H1 (cell line): ENCODE results near the gene TMSB10. TPM values are rescaled to one million over a fixed set of nuclear protein-coding genes. Genes with fewer than 3 reads are reported as not detected.

Experiments
- ASH2L ChIP-seq: fragments of 200-600, 300-600 bp; sonication (generic); IDR thresholded peaks from one replicate; pipeline ENCODE4 v1.7.1; 2017; ENCODE audit warnings: low read length
- CEBPB ChIP-seq: IDR thresholded peaks from 2 replicates; pipeline ENCODE4 v1.6.1; 2012; ENCODE audit warnings: low read depth, low read length
- FOSL1 ChIP-seq: IDR thresholded peaks from 2 replicates; pipeline ENCODE4 v1.6.1; 2011; ENCODE audit warnings: mild to moderate bottlenecking, low read depth, low read length, moderate library complexity; ENCODE audit not compliant: insufficient read depth
- TBP ChIP-seq: IDR thresholded peaks from 2 replicates; pipeline ENCODE4 v1.6.1; 2011; ENCODE audit warnings: low read depth, low read length, improper control_type of control experiment
- polyA plus RNA-seq, 7 experiments: library from polyadenylated mRNA; depleted of rRNA in 3 of 7; stranded (reverse) in 5 of 7; unstranded in 2 of 7; fragments of >200 nt in 5 of 7; fragments of 200-250 nt in 2 of 7; gene quantifications; 1 replicate in 5 of 7; 2 replicates in 1 of 7; 4 replicates in 1 of 7; pipeline versions ENCODE4 v1.2.1 to v1.2.3, GENCODE V29; 2011 to 2013; ENCODE audit warnings: missing spikeins in 2 of 7, mixed read lengths in 2 of 7
- total RNA-seq: library from RNA; stranded (reverse); fragmentation: NEBNext Ultra II Directional; extraction: Animal tissue kit (Norgen Biotek cat#: 25700); gene quantifications from 2 replicates; pipeline ENCODE4 v1.2.1, GENCODE V29; 2021
- TF ChIP-seq, protein P1 (sequence below): IDR thresholded peaks from 2 replicates; pipeline ENCODE4 v1.6.1; 2012; ENCODE audit warnings: inconsistent platforms

TMSB10 gene
- total and polyA plus RNA-seq, 2 of the 8 experiments (the other 6 are each of a cell fraction or from before 2014, with no cell fraction given) = 593 to 1,075 TPM

DNA sequence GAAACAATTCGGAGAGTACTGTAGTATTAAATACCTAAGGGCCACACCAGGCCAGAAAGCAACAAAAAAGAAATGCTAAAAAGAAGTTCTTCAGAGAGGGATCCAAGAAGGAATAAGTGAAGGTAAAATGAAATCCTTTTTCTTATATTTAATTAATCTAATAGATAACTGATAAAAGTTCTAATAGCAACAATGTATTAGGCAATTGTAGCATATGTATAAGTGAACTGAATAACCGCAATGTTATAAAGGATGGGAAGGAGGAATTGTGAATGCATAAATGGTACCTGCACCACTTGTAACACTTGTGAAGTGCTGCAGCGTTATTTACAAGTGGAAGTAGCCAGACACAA, 21.8 kb downstream of the TMSB10 start (continued):
- TF ChIP-seq FOSL1 = no peak
- no peak for TF ChIP-seq ASH2L
- TF ChIP-seq, protein P1, sequence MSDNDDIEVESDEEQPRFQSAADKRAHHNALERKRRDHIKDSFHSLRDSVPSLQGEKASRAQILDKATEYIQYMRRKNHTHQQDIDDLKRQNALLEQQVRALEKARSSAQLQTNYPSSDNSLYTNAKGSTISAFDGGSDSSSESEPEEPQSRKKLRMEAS = no peak
- no peak for TF ChIP-seq CEBPB
- TF ChIP-seq TBP = no peak
